Keratinocyte (primary cell): ENCODE measurements around the gene ZBTB20. TPM values are rescaled to one million over a fixed set of nuclear protein-coding genes. Genes with fewer than 3 reads are reported as not detected.

Source experiments
- DNase-seq: peaks from one replicate; pipeline ENCODE4 v3.0.0-alpha.2; 2011; ENCODE audit warnings: low read depth, missing footprints, low spot score
- FAIRE-seq: peaks from 2 replicates; lab custom pipeline; 2011; peaks lifted over from hg19 to GRCh38; lab: Jason Lieb, UNC
- H2AFZ ChIP-seq: 2 replicates; pipeline ENCODE4 v1.6.0; 2012; ENCODE audit warnings: low read length, control low read depth, inconsistent platforms; ENCODE audit not compliant: control insufficient read depth
- H3K27ac ChIP-seq: 2 replicates; pipeline ENCODE4 v1.5.1; 2011; ENCODE audit warnings: low read length; ENCODE audit not compliant: control insufficient read depth, insufficient read depth
- H3K27me3 ChIP-seq: 3 replicates; pipeline ENCODE4 v1.6.0; 2011; ENCODE audit warnings: low read length; ENCODE audit not compliant: control insufficient read depth, insufficient read depth; ENCODE audit errors: extremely low read depth
- H3K36me3 ChIP-seq, 2 experiments: 2 replicates in 1 of 2; 3 replicates in 1 of 2; pipeline ENCODE4 v1.5.1; 2011; ENCODE audit warnings: low read length in 2 of 2, mild to moderate bottlenecking in 1 of 2; ENCODE audit not compliant: control insufficient read depth in 2 of 2, insufficient read depth in 2 of 2; ENCODE audit errors: extremely low read depth in 1 of 2
- H3K4me1 ChIP-seq: 3 replicates; pipeline ENCODE4 v1.5.1; 2011; ENCODE audit warnings: low read length; ENCODE audit not compliant: control insufficient read depth, insufficient read depth; ENCODE audit errors: extremely low read depth
- H3K4me2 ChIP-seq: 3 replicates; pipeline ENCODE4 v1.6.0; 2011; ENCODE audit warnings: low read depth, low read length; ENCODE audit not compliant: control insufficient read depth, insufficient read depth; ENCODE audit errors: extremely low read depth
- H3K4me3 ChIP-seq, 3 experiments: fragments of 200-600 bp in 1 of 3; sonication (generic) in 1 of 3; 2 replicates in 2 of 3; 3 replicates in 1 of 3; pipeline ENCODE4 v1.5.1; 2011 to 2016; ENCODE audit warnings: low read length in 3 of 3, mild to moderate bottlenecking in 3 of 3, control low read depth in 2 of 3, inconsistent platforms in 1 of 3, low read depth in 1 of 3, mixed read lengths in 1 of 3, mixed run types in 1 of 3, moderate library complexity in 1 of 3; ENCODE audit not compliant: control insufficient read depth in 2 of 3, insufficient read depth in 2 of 3; ENCODE audit errors: extremely low read depth in 1 of 3
- H3K79me2 ChIP-seq: 2 replicates; pipeline ENCODE4 v1.6.0; 2012; ENCODE audit warnings: low read length; ENCODE audit not compliant: control insufficient read depth, insufficient read depth
- H3K9ac ChIP-seq: 3 replicates; pipeline ENCODE4 v1.6.0; 2011; ENCODE audit warnings: low read length; ENCODE audit not compliant: control insufficient read depth, insufficient read depth; ENCODE audit errors: extremely low read depth
- H3K9me1 ChIP-seq: 3 replicates; pipeline ENCODE4 v1.6.0; 2011; ENCODE audit warnings: low read length; ENCODE audit not compliant: control insufficient read depth, insufficient read depth; ENCODE audit errors: extremely low read depth
- H3K9me3 ChIP-seq: 2 replicates; pipeline ENCODE4 v1.5.1; 2012; ENCODE audit warnings: low read depth, low read length; ENCODE audit not compliant: control insufficient read depth
- H4K20me1 ChIP-seq: 3 replicates; pipeline ENCODE4 v1.6.0; 2011; ENCODE audit warnings: low read length; ENCODE audit not compliant: control insufficient read depth, insufficient read depth; ENCODE audit errors: extremely low read depth
- CTCF ChIP-seq, 3 experiments: IDR thresholded peaks in 1 of 3; conservative IDR thresholded peaks in 1 of 3; optimal IDR thresholded peaks in 1 of 3; 2 replicates in 2 of 3; 3 replicates in 1 of 3; pipeline versions ENCODE3 to v1.5.1; 2011; ENCODE audit warnings: low read length in 3 of 3, mild to moderate bottlenecking in 3 of 3, moderate library complexity in 2 of 3, control low read depth in 1 of 3, inconsistent platforms in 1 of 3; ENCODE audit not compliant: insufficient read depth in 2 of 3; ENCODE audit errors: extremely low read depth in 1 of 3
- EZH2 ChIP-seq: IDR thresholded peaks from one replicate; pipeline ENCODE4 v1.6.1; 2012; ENCODE audit warnings: inconsistent platforms, mild to moderate bottlenecking, low read length, moderate library complexity
- dilution Hi-C: fragments of 300-500 bp; cut with MboI; formaldehyde crosslinking; loops from one replicate; pipeline ENCODE4 v1.7.0; 2020; ENCODE audit warnings: low sequenced_read_pairs; ENCODE audit not compliant: extremely low pct_ligation_motif_present
- polyA plus RNA-seq, 5 experiments: library from polyadenylated mRNA; depleted of rRNA in 3 of 5; stranded (reverse) in 3 of 5; stranded (forward) in 1 of 5; unstranded in 1 of 5; fragments of >200 nt; gene quantifications; 1 replicate in 1 of 5; 2 replicates in 3 of 5; 3 replicates in 1 of 5; pipeline versions ENCODE4 v1.2.1 to v1.2.3, GENCODE V29; 2011 to 2012; ENCODE audit warnings: missing spikeins in 2 of 5, low read depth in 1 of 5, low replicate concordance in 1 of 5

The ZBTB20 gene
- polyA plus RNA-seq, 1 donor (not counting 4 experiments of a cell fraction or from before 2014, with no cell fraction given), result 0.52 TPM

- Histone ChIP-seq H3K4me1 (no peaks in the 10 kb centered on the region), H3K9me1 (no peaks in the 10 kb centered on the region), H2AFZ (no peak overlapping the region), H3K4me3 (no peak overlapping the region), H3K27me3 (no peaks in the 10 kb centered on the region), H3K27ac (no peak overlapping the region), H3K9ac (no peak overlapping the region), H4K20me1 (no peaks in the 10 kb centered on the region), H3K9me3 (no peaks in the 10 kb centered on the region), H3K4me2 (no peak overlapping the region), H3K36me3 (no peaks in the 10 kb centered on the region), H3K79me2 (no peaks in the 10 kb centered on the region)
- no peak for TF ChIP-seq CTCF (optimal IDR thresholded peaks at IDR 0.05 in 1 of 3, IDR thresholded peaks at IDR 0.05 in 1 of 3, conservative IDR thresholded peaks at IDR 0.05 in 1 of 3; ENCODE audit: extremely low read depth in 1 of 3, insufficient read depth in 2 of 3, low read length in 3 of 3)
- no peak for TF ChIP-seq EZH2
- dilution Hi-C loops, result no loop called here
- DNase-seq (no peak), FAIRE-seq (no peak)
Observed at GRCh38 chr3:114803042-114803695, 343.9 kb downstream of the ZBTB20 start.

GRCh38 chr3:114800272-114801031 lies 346.6 kb downstream of the ZBTB20 start:
- Histone ChIP-seq H3K4me3 (no peak overlapping the region), H3K9ac (no peak overlapping the region), H3K9me3 (no peaks in the 10 kb centered on the region), H4K20me1 (no peaks in the 10 kb centered on the region), H2AFZ (no peak overlapping the region), H3K27ac (no peak overlapping the region), H3K79me2 (no peaks in the 10 kb centered on the region), H3K4me1 (no peaks in the 10 kb centered on the region), H3K9me1 (no peaks in the 10 kb centered on the region), H3K4me2 (no peak overlapping the region), H3K36me3 (no peaks in the 10 kb centered on the region), H3K27me3 (no peaks in the 10 kb centered on the region)
- dilution Hi-C loops, result no loop called here
- TF ChIP-seq EZH2 (no peak), CTCF (optimal IDR thresholded peaks at IDR 0.05 in 1 of 3, IDR thresholded peaks at IDR 0.05 in 1 of 3, conservative IDR thresholded peaks at IDR 0.05 in 1 of 3; ENCODE audit: extremely low read depth in 1 of 3, insufficient read depth in 2 of 3, low read length in 3 of 3) (no peak)
- FAIRE-seq (no peak), DNase-seq (no peak)
